GM18873 (cell line): ENCODE measurements around the gene RAI1.
A peak's percentile ranks its signal among the peaks of the same experiment; 100 is the strongest.

Experiments
- ATAC-seq: cut with Tn5 transposase; IDR thresholded peaks from one replicate; pipeline ENCODE4 v1.9.1; 2021; ENCODE audit warnings: mild to moderate bottlenecking, moderate library complexity, moderate number of reproducible peaks; ENCODE audit not compliant: unreplicated experiment, low FRiP score

Gene RAI1

DNA sequence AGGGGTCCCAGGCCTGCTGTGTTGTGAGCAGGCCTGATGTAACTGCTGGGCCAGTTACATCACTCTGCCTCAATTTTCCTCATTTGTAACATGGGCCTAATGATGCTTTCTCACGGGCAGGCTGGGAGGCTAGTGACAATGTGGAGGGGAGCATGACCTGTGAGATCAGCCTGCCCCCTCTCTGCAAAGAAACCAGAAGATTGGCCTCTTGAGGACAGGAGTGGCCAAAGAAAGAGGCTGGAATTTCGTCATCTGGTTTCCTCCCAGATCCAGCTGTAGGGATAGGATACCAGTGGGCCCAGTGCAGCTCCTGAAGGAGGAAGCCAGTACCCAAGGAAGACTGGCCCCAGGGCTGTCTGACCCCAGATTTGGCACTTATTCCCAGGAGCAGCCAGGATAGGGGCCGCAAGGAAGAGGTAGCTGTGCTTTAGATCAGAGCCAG is 156.1 kb downstream of the RAI1 start:
- ATAC-seq: no peak

DNA sequence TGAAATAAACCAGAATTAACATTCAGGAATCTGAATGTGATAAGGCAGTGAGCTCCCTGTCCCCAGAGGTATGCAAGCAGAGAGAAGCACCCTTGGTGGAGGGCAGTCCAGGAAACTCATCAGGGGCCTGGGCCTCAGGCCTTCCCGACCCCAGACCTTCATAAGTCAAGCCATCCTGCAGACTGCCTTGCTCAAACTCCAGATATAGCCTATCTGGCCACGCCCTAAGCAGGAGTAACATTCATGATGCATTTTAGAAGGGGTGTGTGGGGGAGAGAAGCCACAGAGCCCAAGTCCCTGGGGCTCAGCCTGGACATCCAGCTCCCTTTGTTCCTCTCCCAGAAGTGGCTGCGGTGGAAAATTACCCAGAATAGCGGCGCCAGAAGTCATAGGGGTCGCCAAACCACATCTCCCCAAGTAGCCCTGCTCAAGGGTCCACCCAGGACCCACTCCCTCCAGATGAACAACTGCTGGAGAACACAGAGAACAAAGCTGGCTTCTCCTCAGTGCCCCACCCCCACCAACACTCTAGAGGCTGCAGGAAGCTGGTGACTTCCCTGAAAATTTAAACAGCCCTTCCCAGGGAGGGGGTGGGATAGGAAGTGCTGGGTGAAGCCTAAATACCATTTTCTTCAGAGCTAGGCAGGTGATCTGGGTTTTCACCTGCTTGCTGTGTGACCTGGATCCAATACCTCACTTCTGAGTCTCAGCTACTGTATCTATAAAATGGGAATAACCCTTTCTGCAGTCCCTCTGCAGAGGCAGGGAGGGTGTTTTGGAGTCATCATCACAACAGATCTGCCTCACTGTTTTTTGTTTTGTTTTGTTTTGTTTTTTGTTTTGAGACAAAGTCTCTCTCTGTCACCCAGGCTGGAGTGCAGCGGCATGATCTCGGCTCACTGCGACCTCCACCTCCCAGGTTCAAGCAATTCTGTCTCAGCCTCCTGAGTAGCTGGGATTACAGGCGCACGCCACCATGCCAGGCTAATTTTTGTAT is 157.0 kb downstream of the RAI1 start:
- ATAC-seq: no peak

GRCh38 chr17:17839791-17840707 is 158.8 kb downstream of the RAI1 start:
- peak; percentile 36 for ATAC-seq

- no peak for ATAC-seq
Observed at GRCh38 chr17:17840751-17841591, 159.7 kb downstream of the RAI1 start.

DNA sequence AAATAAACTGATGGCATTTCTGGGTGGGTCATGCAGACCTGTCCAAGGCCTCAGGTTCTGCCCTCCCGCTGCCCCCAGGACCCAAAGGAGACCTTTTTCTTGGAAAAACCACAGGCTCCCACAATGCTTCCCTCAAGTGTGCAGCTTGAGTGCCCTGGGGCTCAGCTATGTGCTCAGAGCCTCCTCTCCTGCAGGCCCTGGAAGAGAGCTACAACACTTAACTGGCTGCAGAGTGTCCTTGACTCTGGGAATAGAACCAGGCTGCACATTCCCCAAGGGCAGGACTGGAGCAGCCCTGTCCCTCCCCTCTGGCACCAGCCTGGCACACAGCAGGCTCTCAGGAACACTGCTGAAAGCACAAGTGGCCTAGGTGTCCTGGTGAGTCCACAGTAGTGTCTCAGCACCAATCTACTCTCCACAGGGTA is 160.4 kb downstream of the RAI1 start:
- no peak for ATAC-seq

- no peak for ATAC-seq
Observed at GRCh38 chr17:17842111-17842876, 161.0 kb downstream of the RAI1 start.

DNA sequence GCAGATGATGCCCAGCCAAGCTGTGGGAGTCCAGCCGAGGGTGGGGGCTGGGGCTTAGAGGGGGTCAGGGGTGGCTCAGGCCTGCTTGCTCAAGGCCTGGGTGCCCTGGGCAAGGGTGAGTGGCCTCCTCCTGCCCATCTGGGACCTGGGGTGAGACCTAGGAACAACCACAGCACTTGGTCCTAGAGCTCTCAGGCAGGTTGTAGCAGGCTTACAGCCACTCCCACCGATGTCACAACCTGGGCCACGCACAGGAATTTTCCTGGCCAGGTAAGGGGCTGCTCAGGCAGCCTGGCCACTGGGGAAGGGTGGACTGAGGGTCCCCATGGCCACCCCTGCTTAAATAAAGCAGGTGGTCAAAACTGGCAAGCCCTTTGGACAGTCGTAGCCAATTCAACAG is 161.8 kb downstream of the RAI1 start:
- ATAC-seq: no peak

DNA sequence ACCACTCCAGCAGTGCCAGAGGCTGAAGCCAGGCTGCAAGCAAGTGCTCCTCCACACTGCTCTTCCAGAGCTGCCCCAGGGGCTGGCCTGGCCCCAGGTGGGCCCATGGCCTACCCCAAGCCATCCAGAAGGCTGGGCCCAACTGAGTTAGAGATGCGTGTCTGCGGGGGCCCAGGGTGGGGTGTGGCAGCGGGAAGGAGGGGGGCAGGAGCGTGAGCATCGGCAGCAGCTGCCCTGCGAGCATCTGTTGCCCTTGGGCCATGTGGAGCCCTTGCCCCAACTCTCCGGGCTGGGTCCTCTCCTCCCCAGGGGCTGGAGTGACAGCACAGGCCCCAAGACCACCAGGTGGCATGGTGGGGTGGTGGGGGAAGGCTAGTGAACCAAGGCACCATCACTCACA is 162.8 kb downstream of the RAI1 start:
- no peak for ATAC-seq

DNA sequence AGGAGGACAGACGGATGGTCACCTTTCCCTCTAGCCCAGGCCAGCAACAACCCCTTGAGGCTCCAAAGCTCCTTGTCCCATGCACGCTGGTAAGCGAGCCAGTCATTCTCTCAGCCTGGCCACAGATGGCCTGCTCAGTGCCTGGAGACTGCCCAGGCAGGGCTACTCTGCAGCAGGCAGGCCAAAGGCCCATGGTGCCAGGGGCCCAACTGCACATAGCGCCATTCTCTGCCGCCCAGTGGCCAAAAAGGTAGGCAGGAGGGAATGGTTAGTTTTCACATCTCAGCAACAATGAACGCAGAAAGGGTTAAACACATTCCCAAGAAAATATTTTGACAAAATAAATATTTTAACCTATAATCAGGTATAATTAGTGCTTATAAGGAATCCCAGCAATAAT is 163.2 kb downstream of the RAI1 start:
- ATAC-seq: no peak

- ATAC-seq: no peak
Observed at GRCh38 chr17:17845046-17845775, 164.0 kb downstream of the RAI1 start.

DNA sequence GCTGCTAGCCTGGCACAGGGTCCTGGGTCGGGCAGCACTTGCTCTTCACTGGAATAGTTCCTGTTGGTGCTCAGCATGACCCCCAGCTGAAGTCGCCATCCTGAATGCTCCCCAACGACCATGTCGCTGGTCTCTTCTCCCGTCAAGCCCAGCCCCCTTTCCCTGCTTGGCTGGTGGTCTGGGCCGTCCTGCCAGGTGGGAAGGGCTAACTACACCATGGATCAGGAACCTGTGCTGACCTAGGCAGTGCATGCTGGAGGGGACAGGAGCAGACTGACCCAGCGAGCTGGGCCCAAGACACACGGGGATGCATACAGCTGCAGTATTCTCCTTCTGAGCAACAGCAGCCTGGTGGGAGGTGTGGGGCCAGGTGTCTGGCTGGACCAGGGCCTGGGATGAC is 164.7 kb downstream of the RAI1 start:
- ATAC-seq: no peak

DNA sequence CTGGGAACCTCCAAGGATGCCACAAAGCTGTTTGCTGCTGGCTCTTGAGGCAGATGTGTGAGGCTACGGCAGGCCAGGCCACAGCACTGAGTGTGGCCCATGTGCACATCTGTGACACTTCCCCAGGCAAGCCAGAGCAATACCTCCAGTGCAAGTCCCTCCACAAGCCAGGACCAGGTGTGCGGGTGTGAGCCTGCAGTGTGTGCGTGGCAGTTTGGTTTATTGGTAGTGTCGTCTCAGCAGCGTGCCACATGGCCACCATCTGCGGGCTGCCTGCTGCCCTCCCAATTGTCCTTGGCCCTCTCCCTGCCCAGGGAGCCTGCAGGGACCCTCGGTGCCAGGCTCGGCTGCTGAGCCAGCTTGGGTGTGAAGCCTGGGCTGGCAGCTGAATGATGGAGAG is 165.4 kb downstream of the RAI1 start:
- no peak for ATAC-seq

DNA sequence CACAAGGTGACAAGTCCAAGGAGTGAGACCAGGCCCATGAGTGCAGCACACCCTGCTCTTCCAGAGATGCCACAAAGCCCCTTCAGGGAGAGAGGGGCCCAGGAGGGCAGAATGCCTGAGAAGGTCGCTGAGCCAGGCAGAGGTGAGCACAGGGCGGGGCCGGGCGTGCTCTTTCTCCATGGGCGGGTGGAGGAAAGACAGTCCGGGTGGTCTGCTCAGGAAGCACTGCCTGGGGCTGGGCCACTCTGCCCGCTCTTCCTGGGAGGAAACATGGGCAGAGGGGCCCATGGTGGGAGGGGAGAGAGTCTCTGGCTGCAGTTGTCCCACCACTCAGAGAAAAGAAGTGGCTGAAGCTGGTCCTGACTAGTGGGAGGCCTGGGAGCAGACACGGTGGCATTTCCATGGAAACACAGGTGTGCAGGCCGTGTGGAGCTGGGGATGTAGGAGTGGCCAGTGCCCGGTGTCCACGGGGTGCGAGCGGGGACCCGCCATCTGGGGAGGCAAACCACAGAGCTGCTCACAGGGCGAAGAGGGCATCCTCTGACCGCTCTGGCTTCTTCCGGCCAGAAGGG is 165.9 kb downstream of the RAI1 start:
- no peak for ATAC-seq

DNA sequence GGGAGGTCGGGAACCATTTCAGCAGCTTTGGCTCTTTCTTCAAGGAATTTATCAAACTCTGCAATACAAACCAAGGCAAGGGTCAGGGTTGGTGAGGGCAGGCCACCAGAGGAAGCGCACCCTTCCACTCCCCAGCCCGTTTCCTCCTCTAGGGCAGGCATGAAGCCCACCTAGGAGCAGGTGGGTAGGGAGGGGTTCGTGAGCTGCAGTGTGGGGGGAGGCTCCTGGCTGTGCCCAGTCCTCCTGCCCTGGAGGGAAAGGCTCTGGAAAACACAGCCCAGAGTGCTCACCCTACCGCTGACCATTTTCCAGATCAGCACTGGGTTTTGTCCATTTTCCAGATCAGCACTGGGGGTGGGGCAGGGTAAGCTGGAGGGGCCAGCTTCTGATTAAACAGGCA is 166.5 kb downstream of the RAI1 start:
- no peak for ATAC-seq

GRCh38 chr17:17848311-17849082 is 167.2 kb downstream of the RAI1 start:
- ATAC-seq: no peak

DNA sequence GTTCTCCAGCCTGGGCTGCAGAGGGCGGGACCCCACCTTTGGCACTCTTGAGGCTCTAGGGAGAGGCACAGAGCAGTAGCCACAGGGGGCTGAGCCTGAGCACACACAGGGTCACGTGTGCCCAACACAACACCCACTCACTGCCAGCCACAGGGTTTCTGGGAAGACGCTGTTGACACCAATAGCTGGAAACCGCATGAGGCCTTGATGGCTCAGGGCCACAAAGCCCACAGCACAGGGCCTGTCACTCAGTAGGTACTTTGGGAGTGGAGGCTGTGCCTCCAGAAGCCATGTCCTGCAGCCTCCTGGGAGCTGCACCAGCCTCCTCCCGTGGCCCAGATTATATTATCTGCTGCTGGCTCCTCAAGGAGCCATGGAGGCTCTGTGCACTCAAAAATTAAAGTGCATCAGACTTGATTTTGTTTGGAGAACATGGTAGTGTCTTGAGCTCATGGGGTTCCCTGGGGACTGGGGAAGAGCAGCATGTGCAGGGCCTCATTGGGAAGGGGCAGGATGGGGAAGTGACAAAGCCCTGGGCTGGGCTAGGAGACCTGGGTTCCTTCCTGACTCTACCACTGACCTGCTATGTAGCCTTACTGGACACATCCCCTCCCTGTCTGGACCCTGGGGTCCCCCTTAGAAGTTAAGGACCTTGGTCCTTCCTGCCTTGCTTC is 168.0 kb downstream of the RAI1 start:
- ATAC-seq: no peak

DNA sequence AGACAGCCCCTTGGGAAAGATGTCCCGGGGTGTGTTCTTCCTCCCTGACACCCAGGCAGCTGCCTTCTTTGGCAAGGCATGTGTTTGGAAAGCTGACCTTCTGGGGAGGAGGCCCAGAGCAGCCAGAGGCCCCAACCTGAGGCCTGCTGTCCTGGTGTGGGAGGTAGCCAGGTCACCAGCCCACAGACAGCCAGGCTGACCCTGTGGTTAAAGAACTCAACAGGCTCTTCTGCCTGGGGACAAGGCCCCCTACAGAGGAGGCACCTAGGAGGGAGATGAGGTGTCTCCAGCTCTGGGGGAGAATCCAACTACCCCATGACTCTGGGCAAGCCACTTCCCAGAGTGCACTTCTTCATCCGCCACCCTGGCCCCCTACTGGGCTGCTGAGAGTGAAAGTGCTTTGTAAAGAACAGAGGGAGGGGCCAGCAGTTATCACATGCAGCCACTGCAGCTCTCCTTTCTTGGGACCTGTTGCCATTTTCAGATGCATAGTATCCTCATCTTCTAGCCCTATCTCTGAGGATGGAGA is 168.7 kb downstream of the RAI1 start:
- ATAC-seq: no peak
